SU-DHL-6 (cell line): ENCODE measurements around the gene AGPAT2.
A peak's percentile ranks its signal among the peaks of the same experiment; 100 is the strongest.

Experiments
- H2AFZ ChIP-seq: fragments of 200-600 bp; sonication (generic); 2 replicates; pipeline ENCODE4 v1.6.1; 2014; ENCODE audit warnings: low read depth, mild to moderate bottlenecking, moderate library complexity, mixed read lengths, antibody characterized with exemption, low read length; ENCODE audit not compliant: severe bottlenecking
- H3F3A ChIP-seq: fragments of 200-600 bp; shearing (Covaris generic); 2 replicates; pipeline ENCODE4 v1.6.0; 2016; ENCODE audit warnings: antibody characterized with exemption, mild to moderate bottlenecking; ENCODE audit not compliant: insufficient read depth
- H3K27ac ChIP-seq: fragments of 200-600 bp; sonication (generic); 2 replicates; pipeline ENCODE4 v1.5.1; 2016; ENCODE audit warnings: low read depth, mild to moderate bottlenecking, low read length, moderate library complexity, mixed read lengths
- H3K27me3 ChIP-seq: fragments of 200-600 bp; sonication (generic), shearing (Covaris generic); 2 replicates; pipeline ENCODE4 v1.6.0; 2014; ENCODE audit warnings: mild to moderate bottlenecking, low read length
- H3K36me3 ChIP-seq: fragments of 200-600 bp; sonication (generic); 2 replicates; pipeline ENCODE4 v1.6.1; 2014; ENCODE audit warnings: mild to moderate bottlenecking, low read length, mixed read lengths
- H3K4me2 ChIP-seq: fragments of 300-600, 200-600 bp; shearing (Covaris generic), sonication (generic); 2 replicates; pipeline ENCODE4 v1.6.0; 2014; ENCODE audit warnings: low read length, low read depth, mild to moderate bottlenecking; ENCODE audit not compliant: poor library complexity, severe bottlenecking
- H3K4me3 ChIP-seq: fragments of 200-600 bp; sonication (generic); 2 replicates; pipeline ENCODE4 v1.5.1; 2014; ENCODE audit warnings: antibody characterized with exemption, low read length, mild to moderate bottlenecking, mixed read lengths; ENCODE audit not compliant: insufficient read depth, poor library complexity, severe bottlenecking
- H3K79me2 ChIP-seq: fragments of 200-600 bp; sonication (generic); 2 replicates; pipeline ENCODE4 v1.6.1; 2014; ENCODE audit warnings: mild to moderate bottlenecking, low read length, moderate library complexity; ENCODE audit not compliant: insufficient read depth
- H3K9ac ChIP-seq: fragments of 200-600 bp; sonication (generic); 2 replicates; pipeline ENCODE4 v1.7.0; 2014; ENCODE audit warnings: mild to moderate bottlenecking, low read length
- H3K9me2 ChIP-seq: fragments of 200-600 bp; sonication (generic); replicated peaks from 2 replicates; pipeline ENCODE4 v1.6.1; 2014; ENCODE audit warnings: low read length; ENCODE audit not compliant: insufficient read depth
- H3K9me3 ChIP-seq: fragments of 200-600 bp; sonication (generic); 2 replicates; pipeline ENCODE4 v1.6.1; 2014; ENCODE audit warnings: low read length, mixed read lengths; ENCODE audit not compliant: insufficient read depth
- H4K20me1 ChIP-seq: fragments of 200-600 bp; sonication (generic); 2 replicates; pipeline ENCODE4 v1.6.1; 2014; ENCODE audit warnings: low read depth, mild to moderate bottlenecking, antibody characterized with exemption, low read length, moderate library complexity, mixed read lengths
- CTCF ChIP-seq: fragments of 200-600 bp; sonication (generic); IDR thresholded peaks from one replicate; pipeline ENCODE4 v1.5.1; 2017; ENCODE audit warnings: antibody characterized with exemption, mild to moderate bottlenecking, low read length, moderate library complexity; ENCODE audit not compliant: insufficient read depth, poor library complexity, severe bottlenecking
- EZH2phosphoT487 ChIP-seq: fragments of 200-600 bp; sonication (generic), shearing (Covaris generic); conservative IDR thresholded peaks from 2 replicates; pipeline ENCODE4 v1.6.1; 2018; ENCODE audit warnings: mild to moderate bottlenecking, antibody characterized with exemption, low read length, moderate library complexity, mixed read lengths

Gene AGPAT2

GRCh38 chr9:136694163-136694871, 7.1 kb upstream of the AGPAT2 start:
- H3F3A ChIP-seq = no peaks in the 10 kb centered on the region
- H3K9me2 ChIP-seq = no peaks in the 10 kb centered on the region
- H3K4me2 ChIP-seq = no peak overlapping the region
- H3K9me3 ChIP-seq = no peaks in the 10 kb centered on the region
- H4K20me1 ChIP-seq = no peaks in the 10 kb centered on the region
- no peaks in the 10 kb centered on the region for H3K27me3 ChIP-seq
- no peak overlapping the region for H2AFZ ChIP-seq
- no peak overlapping the region for H3K9ac ChIP-seq
- no peaks in the 10 kb centered on the region for H3K36me3 ChIP-seq
- no peak overlapping the region for H3K27ac ChIP-seq
- TF ChIP-seq CTCF (peak; percentile 23), EZH2phosphoT487 (no peak)
- no peaks in the 10 kb centered on the region for H3K79me2 ChIP-seq
- no peak overlapping the region for H3K4me3 ChIP-seq

- H3K27me3 ChIP-seq = no peaks in the 10 kb centered on the region
- H3K27ac ChIP-seq = no peak overlapping the region
- H2AFZ ChIP-seq = no peak overlapping the region
- no peak overlapping the region for H3K4me3 ChIP-seq
- no peaks in the 10 kb centered on the region for H3F3A ChIP-seq
- H3K36me3 ChIP-seq = no peaks in the 10 kb centered on the region
- H3K9ac ChIP-seq = no peak overlapping the region
- H3K9me3 ChIP-seq = no peaks in the 10 kb centered on the region
- no peaks in the 10 kb centered on the region for H3K79me2 ChIP-seq
- H4K20me1 ChIP-seq = no peaks in the 10 kb centered on the region
- H3K9me2 ChIP-seq = no peaks in the 10 kb centered on the region
- TF ChIP-seq EZH2phosphoT487 = no peak
- TF ChIP-seq CTCF = no peak
- H3K4me2 ChIP-seq = no peak overlapping the region
These were observed 6.4 kb upstream of the AGPAT2 start for GRCh38 chr9:136693490-136694162.

DNA sequence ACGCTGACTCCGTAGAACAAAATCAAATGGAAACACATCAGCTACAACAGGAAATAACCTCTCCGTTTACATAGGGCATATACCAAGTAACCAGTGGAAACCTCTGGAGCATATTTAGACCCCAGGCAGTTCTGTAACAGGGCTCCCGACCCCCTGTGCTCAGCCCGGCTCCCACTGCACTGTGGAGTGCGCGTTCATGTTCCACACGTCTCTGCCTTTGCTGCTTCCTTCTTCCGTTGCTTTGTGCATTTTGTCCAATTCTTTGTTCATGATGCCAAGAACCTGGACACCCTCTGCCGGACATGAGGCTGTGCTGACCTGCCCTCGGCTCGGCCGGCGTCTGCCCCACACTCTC, 5.9 kb upstream of the AGPAT2 start:
- H3K27ac ChIP-seq = no peak overlapping the region
- no peak overlapping the region for H3K4me2 ChIP-seq
- no peaks in the 10 kb centered on the region for H3K79me2 ChIP-seq
- no peak overlapping the region for H3K4me3 ChIP-seq
- no peaks in the 10 kb centered on the region for H3K9me3 ChIP-seq
- H4K20me1 ChIP-seq = no peaks in the 10 kb centered on the region
- H3K9ac ChIP-seq = no peak overlapping the region
- H2AFZ ChIP-seq = no peak overlapping the region
- H3K27me3 ChIP-seq = no peaks in the 10 kb centered on the region
- TF ChIP-seq EZH2phosphoT487 = no peak
- no peak for TF ChIP-seq CTCF
- H3K36me3 ChIP-seq = no peaks in the 10 kb centered on the region
- no peaks in the 10 kb centered on the region; the same call in 1 of the 2 replicates for H3F3A ChIP-seq
- no peaks in the 10 kb centered on the region for H3K9me2 ChIP-seq
